ENCODE data around the gene TMEM255A.
"Not testable (repeated sequence)": the region's sequence is repeated elsewhere in the genome, so short reads cannot be mapped to it uniquely, and the experiment has no call there.

The TMEM255A gene

GRCh38 chrX:120310861-120311726 lies at the start of gene TMEM255A:
TSS of gene TMEM255A (minus strand) at chrX:120311461. CDS start at chrX:120311309, 152 bp downstream.
- no peak for DNase-seq (ENCODE audit: low read depth in 2 of 2)

GRCh38 chrX:120358737-120359456 lies 47.6 kb upstream of the TMEM255A start:
- peak in 1 of 2 donors; percentile 5 for DNase-seq (ENCODE audit: low read depth in 2 of 2)

DNA sequence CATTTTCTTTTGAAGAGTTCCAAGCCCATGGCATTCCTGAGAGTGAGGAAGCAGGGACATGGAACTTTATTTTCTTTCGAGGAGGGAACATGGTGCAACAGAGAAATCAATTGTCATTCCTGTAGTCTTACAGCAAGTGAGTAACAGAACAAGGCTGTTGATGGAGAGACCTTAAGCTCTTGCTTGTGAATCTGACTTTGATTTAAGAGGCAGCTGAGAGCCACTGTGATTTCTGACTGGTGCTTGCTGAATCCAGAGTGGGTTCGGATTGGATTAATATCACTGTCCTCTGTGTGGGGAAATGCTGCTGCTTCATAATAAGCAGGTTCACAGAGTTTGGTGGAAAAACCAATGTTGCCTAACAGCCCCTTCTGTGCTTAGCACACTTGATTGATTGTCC lies 45.9 kb upstream of the TMEM255A start:
- DNase-seq (ENCODE audit: low read depth in 2 of 2), result no peak

DNA sequence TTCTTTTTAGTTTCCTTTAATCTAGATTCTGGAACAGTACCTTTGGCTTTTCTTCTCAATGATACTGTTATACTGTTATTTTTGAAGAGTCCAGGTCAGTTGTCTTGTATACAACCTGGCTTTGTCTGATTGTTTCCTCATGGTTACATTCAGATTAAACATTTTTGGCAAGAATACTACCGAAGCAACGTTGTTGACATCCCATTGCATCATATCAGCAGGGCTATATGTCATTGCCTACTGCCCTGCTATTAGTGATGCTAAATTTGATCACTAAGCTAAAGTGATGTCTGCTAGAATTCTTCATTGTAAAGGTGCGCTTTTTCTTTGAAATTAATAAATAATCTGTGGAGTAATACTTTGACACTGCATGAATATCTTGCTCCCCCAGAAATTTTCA lies 44.8 kb upstream of the TMEM255A start:
- DNase-seq (ENCODE audit: low read depth in 2 of 2), result no peak

- DNase-seq (ENCODE audit: low read depth in 2 of 2), result no peak
Measured at GRCh38 chrX:120350450-120351138, 39.3 kb upstream of the TMEM255A start.

GRCh38 chrX:120344566-120344965 lies 33.3 kb upstream of the TMEM255A start:
- DNase-seq (ENCODE audit: low read depth in 2 of 2), result not testable (repeated sequence)

DNA sequence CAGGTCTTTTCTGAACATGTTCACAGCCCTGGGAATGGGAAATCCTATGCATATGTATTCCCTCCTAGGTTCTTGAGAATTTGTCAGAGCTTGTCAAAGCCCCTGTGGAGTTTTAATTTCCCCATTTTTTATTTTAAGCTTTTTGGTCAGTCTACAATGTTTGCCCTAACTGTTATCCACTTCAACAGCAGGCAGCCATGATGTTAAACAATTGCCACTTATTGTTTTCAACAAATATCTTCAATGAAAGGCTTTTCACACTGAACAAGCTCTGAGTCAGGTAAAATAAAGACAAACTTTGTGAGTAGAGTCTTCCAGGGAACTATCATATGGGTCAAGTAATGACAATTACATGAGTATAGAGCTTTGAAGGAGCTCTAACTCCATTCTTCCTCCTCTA lies 25.6 kb upstream of the TMEM255A start:
- no peak for DNase-seq (ENCODE audit: low read depth in 2 of 2)

DNA sequence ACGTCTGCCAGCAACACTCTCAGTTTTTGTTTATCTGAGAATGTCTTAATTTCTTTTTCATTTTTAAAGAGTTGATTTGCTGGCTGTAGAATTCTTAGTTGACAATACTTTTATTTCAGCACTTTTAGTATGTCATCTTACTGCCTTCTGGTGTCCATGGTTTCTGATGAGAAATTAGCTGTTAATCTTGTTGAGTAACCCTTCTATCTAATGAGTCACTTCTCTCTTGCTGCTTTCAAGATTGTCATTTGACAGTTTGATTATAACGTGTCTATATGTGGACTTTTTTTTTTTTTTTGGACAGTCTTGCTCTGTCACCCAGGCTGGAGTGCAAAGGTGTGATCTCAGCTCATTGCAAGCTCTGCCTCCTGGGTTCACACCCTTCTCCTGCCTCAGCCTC lies 24.0 kb upstream of the TMEM255A start:
- no peak for DNase-seq (ENCODE audit: low read depth in 2 of 2)

DNA sequence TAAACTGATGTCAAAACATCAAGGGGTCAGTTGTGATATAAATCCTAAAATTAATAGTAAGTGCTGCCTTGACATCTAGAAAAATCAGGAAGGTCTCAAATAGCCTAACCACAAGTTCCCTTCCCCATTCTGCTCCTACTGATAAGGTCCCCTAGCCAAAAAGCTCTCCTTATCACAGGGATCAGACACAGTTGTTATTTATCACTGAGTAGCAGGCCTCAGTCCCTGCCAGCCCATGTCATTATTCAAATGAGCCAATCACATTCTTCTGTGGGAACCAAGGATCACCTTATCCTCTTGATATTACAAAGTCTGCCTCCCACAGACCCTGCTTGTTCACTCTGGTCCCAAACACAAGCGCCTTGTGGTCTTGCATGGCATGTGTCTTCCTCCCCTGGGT lies 23.3 kb upstream of the TMEM255A start:
- DNase-seq (ENCODE audit: low read depth in 2 of 2), result no peak

- no peak for DNase-seq (ENCODE audit: low read depth in 2 of 2)
Measured at GRCh38 chrX:120334151-120334550, 22.9 kb upstream of the TMEM255A start.

DNA sequence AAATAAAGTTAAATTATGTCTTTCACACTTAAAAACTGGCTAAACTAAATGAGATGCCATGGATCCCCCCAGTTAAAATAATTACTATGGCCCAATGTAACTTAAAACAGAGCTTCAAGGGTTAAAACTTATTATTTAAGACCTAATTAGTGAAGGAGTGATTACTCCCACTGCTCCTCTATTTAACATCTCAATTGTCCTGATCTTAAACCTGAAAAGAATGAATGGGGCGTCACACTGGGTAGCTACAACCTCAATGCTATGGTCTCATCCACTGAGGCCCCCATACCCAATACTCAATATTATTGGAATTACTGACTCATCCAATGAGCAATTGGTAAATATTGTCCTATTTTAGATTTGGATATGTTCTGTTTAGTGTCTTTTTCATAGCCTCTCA lies 21.1 kb upstream of the TMEM255A start:
- DNase-seq (ENCODE audit: low read depth in 2 of 2), result no peak

- no peak for DNase-seq (ENCODE audit: low read depth in 2 of 2)
Measured at GRCh38 chrX:120331116-120331515, 19.9 kb upstream of the TMEM255A start.

DNA sequence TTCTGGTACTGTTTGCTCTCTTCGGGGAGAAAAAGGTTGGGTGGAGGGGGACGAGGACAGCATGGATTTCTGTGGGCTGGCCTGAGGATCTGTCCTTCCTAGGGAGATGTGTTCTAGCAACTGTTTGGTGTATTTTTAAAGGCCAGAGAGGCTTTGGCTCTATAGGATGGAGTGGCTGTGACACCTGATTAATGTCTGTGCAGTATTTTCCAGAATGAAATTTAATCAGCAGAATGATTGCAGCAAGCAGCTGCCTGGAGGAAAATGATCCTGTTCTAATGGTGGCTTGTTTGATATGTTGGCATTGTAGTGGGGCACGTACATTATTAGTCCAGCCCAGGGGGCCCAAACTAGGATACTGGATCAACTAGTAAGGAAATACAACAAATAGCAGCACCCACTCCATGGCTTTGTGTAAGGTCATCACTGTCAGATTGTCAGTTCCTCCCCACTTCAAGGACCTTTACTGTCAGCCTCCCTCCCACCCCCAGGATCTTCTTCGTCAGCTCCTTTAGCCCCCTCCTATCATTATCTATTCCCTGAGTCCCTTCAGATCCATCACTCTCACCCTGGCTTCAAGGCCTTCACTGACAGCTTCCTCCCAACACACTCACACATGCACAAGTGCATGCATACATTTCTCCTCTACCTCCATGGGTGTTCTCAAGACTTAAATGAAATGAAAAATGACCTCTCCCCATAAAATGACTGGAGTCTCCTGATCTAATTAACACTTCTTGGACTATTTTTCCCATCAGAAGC lies 10.4 kb upstream of the TMEM255A start:
- DNase-seq (ENCODE audit: low read depth in 2 of 2), result no peak

DNA sequence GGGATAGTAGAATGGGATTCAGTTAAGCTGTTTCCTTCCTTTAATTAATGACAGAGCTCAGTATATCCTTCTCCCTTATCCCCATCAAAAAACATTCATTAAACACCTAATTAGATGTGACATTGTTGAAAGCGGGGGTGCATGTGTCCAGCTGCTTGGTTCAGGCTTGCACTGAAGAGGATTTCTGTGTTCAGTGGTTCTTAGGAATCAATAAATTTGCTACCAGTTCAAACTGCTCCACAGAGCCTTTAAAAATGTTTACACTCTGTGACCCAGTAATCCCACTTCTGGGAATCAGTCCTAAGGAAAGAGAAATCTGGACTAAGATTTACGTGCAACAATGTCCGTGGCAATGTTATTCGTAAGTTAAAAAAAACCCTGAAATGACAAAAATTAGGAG lies 7.2 kb upstream of the TMEM255A start:
- DNase-seq (ENCODE audit: low read depth in 2 of 2), result no peak

GRCh38 chrX:120316587-120317283 lies 5.5 kb upstream of the TMEM255A start:
- no peak for DNase-seq (ENCODE audit: low read depth in 2 of 2)

GRCh38 chrX:120315776-120316175 lies 4.5 kb upstream of the TMEM255A start:
- DNase-seq (ENCODE audit: low read depth in 2 of 2), result no peak

- DNase-seq (ENCODE audit: low read depth in 2 of 2), result no peak
Measured at GRCh38 chrX:120311727-120312063, 434 bp upstream of the TMEM255A start.

- DNase-seq (ENCODE audit: low read depth in 2 of 2), result no peak
Measured at GRCh38 chrX:120309873-120310705, 1.2 kb downstream of the TMEM255A start.

DNA sequence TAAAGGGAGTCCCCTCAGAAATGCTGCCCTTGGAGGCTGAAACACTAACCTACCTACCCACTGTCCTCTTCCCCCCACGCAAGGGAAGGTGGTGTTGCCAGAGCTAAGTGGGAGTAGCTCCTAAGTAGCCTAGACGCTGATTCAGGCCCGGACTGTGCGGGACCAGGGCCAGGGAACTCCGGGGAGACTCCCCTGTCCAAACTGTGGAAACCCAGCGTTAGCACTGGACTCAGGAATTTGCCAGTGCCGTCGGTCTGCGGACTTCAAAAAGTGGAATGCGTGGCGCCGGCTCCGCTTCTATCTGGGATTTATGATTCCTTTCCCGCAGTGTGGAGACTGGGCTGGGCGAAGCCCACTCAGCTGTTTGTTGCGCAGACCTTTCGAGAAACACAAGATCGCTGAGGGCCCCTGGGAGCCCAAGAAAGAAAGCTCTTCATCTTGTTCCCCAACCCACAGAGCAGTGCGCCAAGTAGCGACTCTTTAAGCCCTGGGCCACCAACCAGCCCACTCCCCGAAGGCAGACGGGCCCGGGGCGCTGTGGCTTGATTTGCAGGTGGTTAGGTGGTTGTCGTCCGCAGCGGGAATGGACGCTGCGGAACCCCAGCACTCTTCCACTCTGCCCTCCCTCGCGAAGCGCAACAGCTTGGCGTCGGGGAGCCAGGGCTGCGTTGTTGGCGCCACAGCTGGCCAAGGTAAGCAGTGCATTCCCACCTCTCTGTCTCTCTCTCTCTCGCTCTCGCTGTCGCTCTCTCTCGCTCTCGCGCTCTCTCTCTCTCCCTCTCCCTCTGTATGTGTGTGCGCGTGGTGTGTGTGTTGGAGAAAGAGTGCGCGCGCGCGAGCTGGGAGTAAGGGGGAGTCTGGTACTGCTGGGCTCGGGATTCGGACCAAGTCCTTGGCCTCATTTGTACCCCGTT lies 2.0 kb downstream of the TMEM255A start:
- DNase-seq (ENCODE audit: low read depth in 2 of 2), result peak; percentile 46 to 62
